HG02981 (cell line): ENCODE data around the gene WDSUB1.

Experiments used
- ATAC-seq: cut with Tn5 transposase; IDR thresholded peaks from one replicate; pipeline ENCODE4 v1.9.1; 2021; ENCODE audit warnings: mild to moderate bottlenecking, moderate library complexity; ENCODE audit not compliant: unreplicated experiment

WDSUB1 gene

GRCh38 chr2:159199761-159200465 is 86.6 kb downstream of the WDSUB1 start:
- no peak for ATAC-seq

GRCh38 chr2:159199236-159199635 is 87.3 kb downstream of the WDSUB1 start:
- ATAC-seq: no peak

GRCh38 chr2:159196393-159196925 is 90.0 kb downstream of the WDSUB1 start:
- no peak for ATAC-seq

GRCh38 chr2:159195697-159196096 is 90.8 kb downstream of the WDSUB1 start:
- ATAC-seq: no peak

- ATAC-seq: no peak
Observed at GRCh38 chr2:159194241-159194640, 92.3 kb downstream of the WDSUB1 start.

GRCh38 chr2:159193791-159194190 is 92.7 kb downstream of the WDSUB1 start:
- ATAC-seq: no peak

- no peak for ATAC-seq
Observed at GRCh38 chr2:159192371-159192918, 94.1 kb downstream of the WDSUB1 start.

GRCh38 chr2:159188449-159188848 is 98.1 kb downstream of the WDSUB1 start:
- ATAC-seq: no peak

- ATAC-seq: no peak
Observed at GRCh38 chr2:159187106-159187505, 99.4 kb downstream of the WDSUB1 start.

GRCh38 chr2:159186462-159186861 is 100.0 kb downstream of the WDSUB1 start:
- peak; percentile 39 for ATAC-seq
